Right lobe of liver (tissue), 6 donors: ENCODE measurements around the gene MPPED1. TPM values are rescaled to one million over a fixed set of nuclear protein-coding genes. Genes with fewer than 3 reads are reported as not detected.

Experiments used
- ATAC-seq, 4 donors: fragments of 200-7000 bp; cut with Tn5 transposase; one replicate each; pipeline ENCODE4 v1.9.1; 2020; ENCODE audit warnings: mild to moderate bottlenecking in 4 of 4, moderate library complexity in 4 of 4
- DNase-seq, 3 donors: peaks; one replicate each; pipeline ENCODE4 v3.0.0-alpha.2; 2020
- H3K27ac ChIP-seq, 3 donors: fragments of 200-600 bp; one replicate each; pipeline ENCODE4 v1.8.0; 2022
- H3K27me3 ChIP-seq, 2 donors: fragments of 200-600 bp; one replicate each; pipeline ENCODE4 v1.8.0; 2022
- H3K36me3 ChIP-seq, 4 donors: fragments of 200-600 bp; sonication (generic) in 1 of 4; one replicate each; pipeline versions ENCODE4 v1.5.1 to v1.8.0; 2017 to 2022; ENCODE audit warnings: control low read depth in 1 of 4
- H3K4me1 ChIP-seq, 4 donors: fragments of 200-600 bp; sonication (generic) in 1 of 4; one replicate each; pipeline versions ENCODE4 v1.5.1 to v1.8.0; 2017 to 2022; ENCODE audit warnings: control low read depth in 1 of 4
- H3K4me3 ChIP-seq, 3 donors: fragments of 200-600 bp; one replicate each; pipeline ENCODE4 v1.8.0; 2022
- H3K9me3 ChIP-seq, 4 donors: fragments of 200-600 bp; sonication (generic) in 1 of 4; one replicate each; pipeline versions ENCODE4 v1.5.1 to v1.8.0; 2017 to 2022; ENCODE audit warnings: control low read depth in 1 of 4
- CTCF ChIP-seq, 4 donors: fragments of 200-600 bp in 3 of 4; fragments of 450-650 bp in 1 of 4; IDR thresholded peaks; one replicate each; pipeline versions ENCODE4 v1.5.1 to v1.8.0; 2016 to 2022; ENCODE audit warnings: antibody characterized with exemption in 4 of 4, mild to moderate bottlenecking in 2 of 4
- POLR2A ChIP-seq: fragments of 450-650 bp; IDR thresholded peaks from one replicate; pipeline ENCODE4 v1.6.1; 2017; ENCODE audit warnings: antibody characterized with exemption, mild to moderate bottlenecking
- WGBS: methylation state at CpG from one replicate; pipeline ENCODE4 v1.1.6; 2018; ENCODE audit warnings: low coverage, low lambda C conversion rate; ENCODE audit not compliant: insufficient coverage; ENCODE audit errors: missing lambda C conversion rate; 5-methylcytosine and 5-hydroxymethylcytosine counted together
- intact Hi-C, 2 donors: fragments of 100-400 bp; cut with DNase I; formaldehyde crosslinking; loops; one replicate each; pipeline versions ENCODE4 v1.11.2 to v1.14.1; 2022
- total RNA-seq, 6 experiments: library from RNA; depleted of rRNA in 2 of 6; stranded (reverse); fragments of >200 nt in 2 of 6; fragmentation: NEBNext Ultra II Directional in 3 of 6; extraction: Animal tissue kit (Norgen Biotek cat#: 25700) in 3 of 6; gene quantifications; one replicate each; pipeline versions ENCODE4 v1.1.0 to v1.2.4, GENCODE V29; 2016 to 2023
- donor health status: DM: no; HTN: yes; CAD: no.
- donor health status: DM: no; HTN: no; CAD: no.
- donor health status: DM: no; HTN: no; CAD: no.
- donor health status: DM: no; HTN: yes; CAD: no.
- donor health status: DM: no; HTN: yes; CAD: no.

The MPPED1 gene
- total RNA-seq, 6 experiments from 2014 or later: 2.4 to 13.8 (median 11.3) TPM

GRCh38 chr22:43434275-43434927, 22.6 kb downstream of the MPPED1 start:
- 88% methylated on average over 20 of the region's 25 CpGs for WGBS
- Histone ChIP-seq H3K36me3 (no peaks in the 10 kb centered on the region), H3K27me3 (no peaks in the 10 kb centered on the region), H3K4me3 (no peak overlapping the region), H3K27ac (no peak overlapping the region), H3K9me3 (no peaks in the 10 kb centered on the region), H3K4me1 (peaks cover 0 to 13% (median 7%) of the 10 kb centered on the region in 4 donors)
- TF ChIP-seq POLR2A (no peak), CTCF (IDR thresholded peaks at IDR 0.05) (no peak)
- no peak for ATAC-seq
- intact Hi-C loops: no loop called here
- no peak for DNase-seq

- ATAC-seq (no peak), DNase-seq (peak in 1 of 3 donors; percentile 43)
- Histone ChIP-seq H3K27ac (no peak overlapping the region), H3K27me3 (no peaks in the 10 kb centered on the region), H3K9me3 (no peaks in the 10 kb centered on the region), H3K4me1 (peaks cover 0 to 13% (median 7%) of the 10 kb centered on the region in 4 donors), H3K4me3 (no peak overlapping the region), H3K36me3 (no peaks in the 10 kb centered on the region)
- no peak for TF ChIP-seq CTCF (IDR thresholded peaks at IDR 0.05)
- TF ChIP-seq POLR2A: no peak
- WGBS: 89% methylated on average over 11 of the region's 26 CpGs
- intact Hi-C loops: no loop called here
These were observed 23.1 kb downstream of the MPPED1 start for GRCh38 chr22:43434928-43435311.

- TF ChIP-seq CTCF (IDR thresholded peaks at IDR 0.05) (peak in 2 of 4 donors; percentile 14 to 27), POLR2A (peak; percentile 57)
- H3K27me3 ChIP-seq: no peaks in the 10 kb centered on the region
- ATAC-seq: peak; percentile 95 to 97 (median 96)
- H3K4me3 ChIP-seq: no peak overlapping the region
- no peaks in the 10 kb centered on the region for H3K9me3 ChIP-seq
- 5% methylated on average over 4 of the region's 26 CpGs for WGBS
- peaks cover 0 to 13% (median 7%) of the 10 kb centered on the region in 4 donors for H3K4me1 ChIP-seq
- H3K36me3 ChIP-seq: no peaks in the 10 kb centered on the region
- H3K27ac ChIP-seq: peak overlapping the region; percentile 63 to 80 (median 76)
- DNase-seq: peak; percentile 93 to 95 (median 94)
- intact Hi-C loops: no loop called here
These were observed 24.3 kb downstream of the MPPED1 start for GRCh38 chr22:43435851-43436811.

GRCh38 chr22:43436868-43437267, 25.1 kb downstream of the MPPED1 start:
- ATAC-seq: no peak
- H3K4me3 ChIP-seq: no peak overlapping the region
- TF ChIP-seq CTCF (IDR thresholded peaks at IDR 0.05) (no peak), POLR2A (no peak)
- H3K27ac ChIP-seq: peak overlapping the region; percentile 63 to 80 (median 76)
- no peaks in the 10 kb centered on the region for H3K9me3 ChIP-seq
- H3K4me1 ChIP-seq: peaks cover 0 to 13% (median 7%) of the 10 kb centered on the region in 4 donors
- H3K27me3 ChIP-seq: no peaks in the 10 kb centered on the region
- DNase-seq: no peak
- H3K36me3 ChIP-seq: no peaks in the 10 kb centered on the region
- WGBS: 73% methylated on average over 2 of the region's 5 CpGs
- intact Hi-C loops: no loop called here
